Left renal pelvis (tissue), 4 donors: Measurements from ENCODE around the gene YEATS2. TPM values are rescaled to one million over a fixed set of nuclear protein-coding genes. Genes with fewer than 3 reads are reported as not detected.
"Not testable (repeated sequence)": the region's sequence is repeated elsewhere in the genome, so short reads cannot be mapped to it uniquely, and the experiment has no call there.

Source experiments
- DNase-seq, 4 donors: peaks; one replicate each; pipeline ENCODE4 v3.0.0-alpha.2; 2013; ENCODE audit warnings: low read depth in 4 of 4, low spot score in 3 of 4
- polyA plus RNA-seq, 4 donors: library from polyadenylated mRNA; unstranded; fragments of 120-200 nt; gene quantifications; one replicate each; pipeline ENCODE4 v1.2.1, GENCODE V29; 2013; ENCODE audit not compliant: insufficient read length in 4 of 4

Gene YEATS2
- polyA plus RNA-seq, 4 donors, result 27.2 to 41.8 (median 35.2) TPM

- DNase-seq, result no peak
Observed at GRCh38 chr3:183711516-183711915, 13.9 kb downstream of the YEATS2 start.

- DNase-seq, result no peak
Observed at GRCh38 chr3:183714622-183715021, 17.0 kb downstream of the YEATS2 start.

GRCh38 chr3:183718012-183718411, 20.4 kb downstream of the YEATS2 start:
- no peak for DNase-seq

- no peak for DNase-seq
Observed at GRCh38 chr3:183725387-183725786, 27.8 kb downstream of the YEATS2 start.

GRCh38 chr3:183728204-183728603, 30.6 kb downstream of the YEATS2 start:
- DNase-seq, result no peak

GRCh38 chr3:183730361-183730760, 32.8 kb downstream of the YEATS2 start:
- no peak for DNase-seq

- no peak for DNase-seq
Observed at GRCh38 chr3:183731611-183732010, 34.0 kb downstream of the YEATS2 start.

- DNase-seq, result no peak
Observed at GRCh38 chr3:183733553-183733952, 36.0 kb downstream of the YEATS2 start.

GRCh38 chr3:183734750-183735494, 37.3 kb downstream of the YEATS2 start:
- no peak for DNase-seq

- no peak for DNase-seq
Observed at GRCh38 chr3:183737116-183737515, 39.5 kb downstream of the YEATS2 start.

- DNase-seq, result not testable (repeated sequence)
Observed at GRCh38 chr3:183740154-183740553, 42.6 kb downstream of the YEATS2 start.

GRCh38 chr3:183743231-183743630, 45.6 kb downstream of the YEATS2 start:
- no peak for DNase-seq

GRCh38 chr3:183745300-183746098, 47.9 kb downstream of the YEATS2 start:
- DNase-seq, result no peak

GRCh38 chr3:183754052-183754451, 56.5 kb downstream of the YEATS2 start:
- DNase-seq, result no peak

- no peak for DNase-seq
Observed at GRCh38 chr3:183762304-183762703, 64.7 kb downstream of the YEATS2 start.

- DNase-seq, result no peak
Observed at GRCh38 chr3:183764847-183765731, 67.5 kb downstream of the YEATS2 start.

- no peak for DNase-seq
Observed at GRCh38 chr3:183766107-183766506, 68.5 kb downstream of the YEATS2 start.

- DNase-seq, result peak; percentile 45 to 57 (median 50)
Observed at GRCh38 chr3:183766745-183767606, 69.4 kb downstream of the YEATS2 start.

- DNase-seq, result no peak
Observed at GRCh38 chr3:183768114-183768513, 70.5 kb downstream of the YEATS2 start.

GRCh38 chr3:183769453-183769852, 71.9 kb downstream of the YEATS2 start:
- DNase-seq, result no peak
